BE2C (cell line): ENCODE data around the gene SPEF1. TPM values are rescaled to one million over a fixed set of nuclear protein-coding genes. Genes with fewer than 3 reads are reported as not detected.
"Not testable (repeated sequence)": the region's sequence is repeated elsewhere in the genome, so short reads cannot be mapped to it uniquely, and the experiment has no call there.

Source experiments
- DNase-seq: peaks from one replicate; pipeline ENCODE4 v3.0.0-alpha.2; 2020
- H3K27me3 ChIP-seq: fragments of 250-450 bp; sonication (Bioruptor Pico); 2 replicates; pipeline ENCODE4 v1.5.1; 2020; ENCODE audit warnings: mild to moderate bottlenecking
- H3K36me3 ChIP-seq: fragments of 250-450 bp; sonication (Bioruptor Pico); 2 replicates; pipeline ENCODE4 v1.5.1; 2020; ENCODE audit warnings: mild to moderate bottlenecking
- H3K4me1 ChIP-seq: fragments of 250-450 bp; sonication (Bioruptor Pico); 2 replicates; pipeline ENCODE4 v1.5.1; 2020
- H3K4me3 ChIP-seq: 2 replicates; pipeline ENCODE4 v1.5.1; 2011; ENCODE audit warnings: low read depth, low read length
- H3K9me3 ChIP-seq: fragments of 250-450 bp; sonication (Bioruptor Pico); 2 replicates; pipeline ENCODE4 v1.5.1; 2020
- CTCF ChIP-seq: IDR thresholded peaks from 2 replicates; pipeline ENCODE4 v1.5.1; 2012; ENCODE audit warnings: mild to moderate bottlenecking, low read depth, low read length
- polyA plus RNA-seq: library from polyadenylated mRNA; unstranded; fragments of >200 nt; gene quantifications from one replicate; pipeline ENCODE4 v1.2.1, GENCODE V29; 2012; ENCODE audit warnings: low read depth, missing spikeins; ENCODE audit not compliant: insufficient read length, insufficient read depth

Gene SPEF1
- 0.65 TPM for polyA plus RNA-seq

GRCh38 chr20:3781153-3781910 is at the start of gene SPEF1:
Gene SPEF1 (minus strand): TSS chr20:3781448. CDS start chr20:3781287, 161 bp downstream.
- Histone ChIP-seq H3K4me1 (no peaks in the 10 kb centered on the region; the same call in 1 of the 2 replicates), H3K4me3 (peak within 1 kb of the TSS; percentile 58)

DNA sequence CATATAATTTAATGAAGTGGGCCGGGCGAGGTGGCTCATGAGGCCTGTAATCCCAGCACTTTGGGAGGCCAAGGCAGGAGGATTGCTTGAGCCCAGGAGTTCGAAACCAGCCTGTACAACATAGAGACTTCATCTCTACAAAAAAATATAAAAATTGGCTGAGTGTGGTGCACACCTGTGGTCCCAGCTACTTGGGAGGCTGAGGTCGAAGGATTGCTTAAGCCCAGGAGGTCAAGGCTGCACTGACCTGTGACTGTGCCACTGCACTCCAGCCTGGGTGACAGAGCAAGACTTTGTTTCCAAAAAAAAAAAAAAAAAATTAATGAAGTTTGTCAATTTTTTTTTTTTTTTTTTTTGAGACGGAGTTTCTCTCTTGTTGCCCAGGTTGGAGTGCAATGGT is 48.6 kb upstream of the SPEF1 start:
- DNase-seq, result not testable (repeated sequence)

More at GRCh38 chr20:3781153-3781910, at the start of gene SPEF1:
- Histone ChIP-seq H3K36me3 (peaks cover 9% of the 10 kb centered on the region), H3K27me3 (peaks cover 7% of the 10 kb centered on the region), H3K9me3 (no peaks in the 10 kb centered on the region)
- peak; percentile 90 for DNase-seq
- peak; percentile 84 for TF ChIP-seq CTCF

GRCh38 chr20:3828798-3829197 is 47.5 kb upstream of the SPEF1 start:
- Histone ChIP-seq H3K4me3 (no peak overlapping the region), H3K27me3 (no peaks in the 10 kb centered on the region), H3K4me1 (peaks cover 7% of the 10 kb centered on the region), H3K36me3 (peaks cover 5% of the 10 kb centered on the region), H3K9me3 (no peaks in the 10 kb centered on the region)
- TF ChIP-seq CTCF, result no peak
- no peak for DNase-seq

More for the DNA sequence above, 48.6 kb upstream of the SPEF1 start:
- not testable (repeated sequence) for H3K27me3 ChIP-seq, H3K4me3 ChIP-seq, H3K4me1 ChIP-seq, H3K9me3 ChIP-seq, H3K36me3 ChIP-seq

- Histone ChIP-seq H3K4me3 (no peak overlapping the region), H3K9me3 (no peaks in the 10 kb centered on the region), H3K27me3 (no peaks in the 10 kb centered on the region), H3K4me1 (peaks cover 7% of the 10 kb centered on the region), H3K36me3 (peaks cover 8% of the 10 kb centered on the region)
- no peak for DNase-seq
- TF ChIP-seq CTCF, result no peak
Observed at GRCh38 chr20:3826420-3826819, 45.2 kb upstream of the SPEF1 start.

- Histone ChIP-seq H3K4me3 (no peak overlapping the region), H3K4me1 (peaks cover 7% of the 10 kb centered on the region), H3K27me3 (no peaks in the 10 kb centered on the region), H3K36me3 (peaks cover 8% of the 10 kb centered on the region), H3K9me3 (no peaks in the 10 kb centered on the region)
- DNase-seq, result no peak
- TF ChIP-seq CTCF, result peak; percentile 9; the same call in 1 of the 2 replicates
Observed at GRCh38 chr20:3825526-3825925, 44.3 kb upstream of the SPEF1 start.

DNA sequence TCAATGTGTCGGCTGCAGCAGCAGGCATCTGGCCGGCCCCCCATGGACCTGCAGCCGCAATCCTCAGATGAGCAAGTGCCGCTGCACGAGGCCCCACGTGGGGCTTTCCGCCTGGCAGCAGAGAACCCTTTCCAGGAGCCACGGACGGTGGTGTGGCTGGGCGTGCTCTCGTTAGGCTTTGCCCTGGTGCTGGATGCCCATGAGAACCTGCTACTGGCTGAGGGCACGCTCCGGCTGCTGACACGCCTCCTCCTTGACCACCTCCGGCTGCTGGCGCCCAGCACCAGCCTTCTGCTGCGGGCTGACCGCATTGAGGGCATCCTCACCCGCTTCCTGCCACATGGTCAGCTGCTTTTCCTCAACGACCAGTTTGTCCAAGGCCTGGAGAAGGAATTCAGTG is 42.6 kb upstream of the SPEF1 start:
- peaks cover 12% of the 10 kb centered on the region for H3K4me1 ChIP-seq
- H3K27me3 ChIP-seq, result no peaks in the 10 kb centered on the region
- no peak for DNase-seq
- TF ChIP-seq CTCF, result no peak
- H3K9me3 ChIP-seq, result no peaks in the 10 kb centered on the region
- H3K36me3 ChIP-seq, result peaks cover 8% of the 10 kb centered on the region
- H3K4me3 ChIP-seq, result no peak overlapping the region
